Ectodermal cell (in vitro differentiated cells): ENCODE results near the gene CACNA1S.

Experiments
- H3K27ac ChIP-seq: 2 replicates; pipeline ENCODE4 v1.7.0; 2013; ENCODE audit warnings: mild to moderate bottlenecking, low read depth, low read length; ENCODE audit not compliant: insufficient read depth, poor library complexity, severe bottlenecking
- H3K27me3 ChIP-seq: 2 replicates; pipeline ENCODE4 v1.7.0; 2013; ENCODE audit warnings: mild to moderate bottlenecking, low read length; ENCODE audit not compliant: insufficient read depth, control insufficient read depth, poor library complexity, severe bottlenecking
- H3K36me3 ChIP-seq: one replicate; pipeline ENCODE4 v1.7.0; 2013; ENCODE audit warnings: low read length; ENCODE audit not compliant: control insufficient read depth, insufficient read depth
- H3K4me1 ChIP-seq: one replicate; pipeline ENCODE4 v1.7.0; 2013; ENCODE audit warnings: low read length; ENCODE audit not compliant: control insufficient read depth, insufficient read depth
- H3K4me3 ChIP-seq: 2 replicates; pipeline ENCODE4 v1.7.0; 2013; ENCODE audit warnings: low read depth, low read length, control low read depth; ENCODE audit not compliant: insufficient read depth
- H3K9me3 ChIP-seq: 2 replicates; pipeline ENCODE4 v1.7.0; 2013; ENCODE audit warnings: mild to moderate bottlenecking, low read length, moderate library complexity; ENCODE audit not compliant: control insufficient read depth
- WGBS, 2 experiments: methylation state at CpG; one replicate each; pipeline ENCODE4 v1.1.7; 2013; ENCODE audit warnings: missing lambda C conversion rate in 2 of 2; 5-methylcytosine and 5-hydroxymethylcytosine counted together

CACNA1S gene

GRCh38 chr1:201023517-201023902, 88.7 kb downstream of the CACNA1S start, which contains the start of gene KIF21B:
Gene KIF21B, minus strand, starts transcription at chr1:201023714. Its CDS starts 331 bp downstream, at chr1:201023383.
- Histone ChIP-seq H3K27me3 (peaks cover 15% of the 10 kb centered on the region), H3K4me3 (peak within 1 kb of the TSS; percentile 57), H3K9me3 (no peaks in the 10 kb centered on the region), H3K27ac (no peak within 1 kb of the TSS), H3K36me3 (no peaks in the 10 kb centered on the region), H3K4me1 (peaks cover 39% of the 10 kb centered on the region)
- 0% methylated on average over 46 of the region's 53 CpGs for WGBS, 2 experiments

- Histone ChIP-seq H3K36me3 (no peaks in the 10 kb centered on the region), H3K4me3 (peak overlapping the region; percentile 57), H3K27me3 (peaks cover 15% of the 10 kb centered on the region), H3K27ac (no peak overlapping the region), H3K4me1 (peaks cover 39% of the 10 kb centered on the region), H3K9me3 (no peaks in the 10 kb centered on the region)
- 3% methylated on average over 56 of the region's 56 CpGs for WGBS, 2 experiments
Measured at GRCh38 chr1:201022820-201023516, 89.3 kb downstream of the CACNA1S start.

GRCh38 chr1:201022493-201022819, 89.8 kb downstream of the CACNA1S start:
- Histone ChIP-seq H3K4me1 (peaks cover 42% of the 10 kb centered on the region), H3K27ac (no peak overlapping the region)

GRCh38 chr1:201021630-201022492, 90.4 kb downstream of the CACNA1S start:
- Histone ChIP-seq H3K4me3 (peak overlapping the region; percentile 16), H3K9me3 (no peaks in the 10 kb centered on the region), H3K27ac (no peak overlapping the region), H3K27me3 (peaks cover 15% of the 10 kb centered on the region), H3K4me1 (peaks cover 48% of the 10 kb centered on the region), H3K36me3 (no peaks in the 10 kb centered on the region)
- WGBS, 2 experiments: 50 to 51% methylated on average over 7 of the region's 7 CpGs

More at GRCh38 chr1:201022493-201022819, 89.8 kb downstream of the CACNA1S start:
- 61 to 68% methylated on average over 2 of the region's 2 CpGs for WGBS, 2 experiments
- H3K4me3 ChIP-seq: peak overlapping the region; percentile 57
- no peaks in the 10 kb centered on the region for H3K36me3 ChIP-seq
- H3K9me3 ChIP-seq: no peaks in the 10 kb centered on the region
- peaks cover 15% of the 10 kb centered on the region for H3K27me3 ChIP-seq

- peak overlapping the region; percentile 3 for H3K27ac ChIP-seq
- no peak overlapping the region for H3K4me3 ChIP-seq
Measured at GRCh38 chr1:201020721-201021629, 91.3 kb downstream of the CACNA1S start.

GRCh38 chr1:201020040-201020591, 92.1 kb downstream of the CACNA1S start:
- 70 to 80% methylated on average over 4 of the region's 4 CpGs for WGBS, 2 experiments
- H3K9me3 ChIP-seq: no peaks in the 10 kb centered on the region
- peaks cover 65% of the 10 kb centered on the region for H3K4me1 ChIP-seq
- H3K36me3 ChIP-seq: no peaks in the 10 kb centered on the region
- H3K27ac ChIP-seq: peak overlapping the region; percentile 3
- H3K27me3 ChIP-seq: peaks cover 15% of the 10 kb centered on the region
- no peak overlapping the region for H3K4me3 ChIP-seq

More at GRCh38 chr1:201020721-201021629, 91.3 kb downstream of the CACNA1S start:
- Histone ChIP-seq H3K36me3 (no peaks in the 10 kb centered on the region), H3K9me3 (no peaks in the 10 kb centered on the region), H3K27me3 (peaks cover 15% of the 10 kb centered on the region), H3K4me1 (peaks cover 57% of the 10 kb centered on the region)
- 16 to 19% methylated on average over 10 to 11 of the region's 11 CpGs for WGBS, 2 experiments

GRCh38 chr1:201019321-201019977, 92.8 kb downstream of the CACNA1S start:
- no peak overlapping the region for H3K4me3 ChIP-seq
- H3K36me3 ChIP-seq: no peaks in the 10 kb centered on the region
- 93 to 97% methylated on average over 4 to 5 of the region's 5 CpGs for WGBS, 2 experiments
- H3K27ac ChIP-seq: no peak overlapping the region
- peaks cover 15% of the 10 kb centered on the region for H3K27me3 ChIP-seq
- no peaks in the 10 kb centered on the region for H3K9me3 ChIP-seq
- H3K4me1 ChIP-seq: peaks cover 68% of the 10 kb centered on the region

- WGBS, 2 experiments: 86 to 90% methylated on average over 2 of the region's 2 CpGs
- H3K4me1 ChIP-seq: peaks cover 68% of the 10 kb centered on the region
Measured at GRCh38 chr1:201017828-201018163, 94.4 kb downstream of the CACNA1S start.

More at GRCh38 chr1:201017828-201018163, 94.4 kb downstream of the CACNA1S start:
- Histone ChIP-seq H3K27me3 (peaks cover 10% of the 10 kb centered on the region), H3K27ac (no peak overlapping the region), H3K9me3 (no peaks in the 10 kb centered on the region), H3K36me3 (no peaks in the 10 kb centered on the region), H3K4me3 (no peak overlapping the region)
